ENCODE results near the gene AGPAT2.

AGPAT2 gene

DNA sequence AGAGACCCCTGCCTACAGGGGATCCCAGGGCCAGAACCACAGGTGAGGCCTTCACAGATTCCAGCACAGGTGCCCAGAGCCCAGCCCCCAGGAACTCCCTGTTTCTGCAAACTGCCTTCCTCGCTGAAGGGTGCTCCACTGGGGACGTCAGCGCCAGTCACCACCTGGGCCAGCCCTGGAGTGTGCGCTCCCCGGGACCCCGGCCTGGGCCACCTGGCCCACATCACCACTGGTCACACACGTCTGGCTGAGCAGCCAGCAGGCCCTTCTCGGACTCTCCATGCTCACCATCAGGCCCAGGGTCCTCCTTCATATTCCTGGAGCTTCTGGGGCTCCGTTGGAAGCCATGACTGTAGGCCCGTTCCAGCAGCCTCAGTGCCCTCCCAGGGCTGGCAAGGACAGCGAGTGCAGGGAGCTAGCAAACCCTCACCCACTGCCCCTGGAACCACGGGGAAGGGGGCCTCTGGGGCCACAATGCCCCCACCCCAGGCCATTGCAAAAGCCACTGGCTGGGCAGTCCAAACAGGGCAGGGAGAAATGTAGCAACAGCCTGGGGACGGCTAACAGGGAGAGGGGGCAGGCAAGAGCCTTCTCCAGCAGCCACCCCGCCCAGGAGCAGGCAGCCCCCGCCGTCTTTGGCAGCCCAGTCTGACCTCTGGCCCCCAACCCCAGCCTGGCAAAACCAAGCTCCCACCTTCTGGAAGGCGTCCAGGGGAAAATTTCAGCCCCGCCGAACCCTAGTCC is 1.3 kb downstream of the AGPAT2 start:
- TF ChIP-seq, protein P1, sequence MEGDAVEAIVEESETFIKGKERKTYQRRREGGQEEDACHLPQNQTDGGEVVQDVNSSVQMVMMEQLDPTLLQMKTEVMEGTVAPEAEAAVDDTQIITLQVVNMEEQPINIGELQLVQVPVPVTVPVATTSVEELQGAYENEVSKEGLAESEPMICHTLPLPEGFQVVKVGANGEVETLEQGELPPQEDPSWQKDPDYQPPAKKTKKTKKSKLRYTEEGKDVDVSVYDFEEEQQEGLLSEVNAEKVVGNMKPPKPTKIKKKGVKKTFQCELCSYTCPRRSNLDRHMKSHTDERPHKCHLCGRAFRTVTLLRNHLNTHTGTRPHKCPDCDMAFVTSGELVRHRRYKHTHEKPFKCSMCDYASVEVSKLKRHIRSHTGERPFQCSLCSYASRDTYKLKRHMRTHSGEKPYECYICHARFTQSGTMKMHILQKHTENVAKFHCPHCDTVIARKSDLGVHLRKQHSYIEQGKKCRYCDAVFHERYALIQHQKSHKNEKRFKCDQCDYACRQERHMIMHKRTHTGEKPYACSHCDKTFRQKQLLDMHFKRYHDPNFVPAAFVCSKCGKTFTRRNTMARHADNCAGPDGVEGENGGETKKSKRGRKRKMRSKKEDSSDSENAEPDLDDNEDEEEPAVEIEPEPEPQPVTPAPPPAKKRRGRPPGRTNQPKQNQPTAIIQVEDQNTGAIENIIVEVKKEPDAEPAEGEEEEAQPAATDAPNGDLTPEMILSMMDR (IDR thresholded peaks at IDR 0.05) = no peak

GRCh38 chr9:136685216-136685615 is 2.0 kb downstream of the AGPAT2 start:
- TF ChIP-seq, protein P1 (IDR thresholded peaks at IDR 0.05) = no peak

DNA sequence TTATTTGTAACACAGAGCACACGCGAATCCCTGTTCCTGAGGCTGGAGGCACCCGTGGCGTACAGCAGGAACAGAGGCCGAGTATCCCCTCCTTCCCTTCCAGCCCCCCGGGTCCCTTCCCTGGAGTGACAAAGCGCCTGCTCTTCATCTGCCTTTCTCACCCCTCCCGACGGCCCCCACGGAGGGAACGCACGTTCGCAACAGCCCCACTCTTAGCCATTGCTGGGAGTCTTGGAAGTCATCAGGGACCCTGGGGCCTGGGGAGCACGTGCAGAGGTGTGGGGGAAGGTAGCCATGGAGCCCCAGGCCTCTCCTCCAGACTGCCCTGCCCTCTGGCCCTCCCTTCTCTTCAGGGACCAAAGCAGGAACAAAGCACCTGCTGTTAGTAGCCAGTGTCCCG is 2.5 kb downstream of the AGPAT2 start:
- TF ChIP-seq, protein P1 (IDR thresholded peaks at IDR 0.05) = no peak

- TF ChIP-seq, protein P1 (IDR thresholded peaks at IDR 0.05) = no peak
Measured at GRCh38 chr9:136684339-136684738, 2.9 kb downstream of the AGPAT2 start.

- TF ChIP-seq, protein P1 (IDR thresholded peaks at IDR 0.05) = no peak
Measured at GRCh38 chr9:136683755-136684154, 3.5 kb downstream of the AGPAT2 start.

DNA sequence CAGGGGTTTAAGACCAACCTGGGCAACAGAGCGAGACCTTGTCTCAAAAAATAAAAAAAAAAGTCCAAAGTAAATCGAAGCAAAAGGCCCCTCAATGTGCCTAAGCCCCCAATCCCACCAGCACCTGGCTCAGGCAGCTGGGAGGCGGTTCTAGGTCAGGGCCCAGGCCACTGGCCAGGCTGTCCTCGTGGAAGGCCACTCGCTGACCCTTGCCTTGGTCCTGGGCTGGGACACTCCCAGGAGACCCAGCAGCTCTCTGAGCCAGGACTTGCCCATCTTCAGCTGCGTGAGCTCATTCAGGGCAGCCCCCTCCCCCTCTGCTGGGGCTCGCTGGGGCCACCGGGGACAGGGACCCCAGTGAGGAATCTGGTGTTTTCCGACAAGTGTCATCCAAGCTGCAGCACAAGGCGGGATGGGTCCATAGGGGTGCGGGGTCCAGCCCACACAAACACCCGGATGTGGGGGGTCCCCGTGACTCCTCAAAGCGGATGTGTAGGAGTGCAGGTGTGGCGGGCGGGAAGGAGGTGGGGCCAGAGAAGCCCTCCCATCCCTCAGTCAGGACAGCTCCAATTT is 4.0 kb downstream of the AGPAT2 start:
- TF ChIP-seq, protein P1 (IDR thresholded peaks at IDR 0.05) = no peak

DNA sequence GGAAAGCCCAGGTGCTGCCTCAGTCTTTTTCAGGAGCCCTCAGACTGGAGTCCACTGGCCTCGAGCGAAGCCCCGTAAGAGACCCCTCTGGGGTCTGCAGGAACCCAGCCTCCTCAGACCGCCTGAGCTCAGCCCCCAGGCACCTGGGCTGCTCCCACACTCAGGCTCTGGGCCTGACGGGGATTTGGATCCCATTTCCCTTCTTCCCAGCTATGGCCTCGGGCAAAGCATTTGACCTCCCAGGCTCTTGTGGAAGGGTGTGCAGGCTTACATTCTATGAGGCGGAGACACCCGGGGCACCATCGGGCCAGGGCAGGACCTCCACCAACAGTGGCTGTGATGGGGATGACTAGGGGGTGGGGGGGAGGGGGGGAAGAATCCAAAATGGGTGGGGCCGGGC is 4.5 kb downstream of the AGPAT2 start:
- TF ChIP-seq, protein P1 (IDR thresholded peaks at IDR 0.05) = no peak

Measured in LNCAP (cell line).